ENCODE results near the gene PMPCB. TPM values are rescaled to one million over a fixed set of nuclear protein-coding genes. Genes with fewer than 3 reads are reported as not detected.

PMPCB gene
- polyA plus RNA-seq, 3 donors: 42.8 to 50.8 (median 44.9) TPM

DNA sequence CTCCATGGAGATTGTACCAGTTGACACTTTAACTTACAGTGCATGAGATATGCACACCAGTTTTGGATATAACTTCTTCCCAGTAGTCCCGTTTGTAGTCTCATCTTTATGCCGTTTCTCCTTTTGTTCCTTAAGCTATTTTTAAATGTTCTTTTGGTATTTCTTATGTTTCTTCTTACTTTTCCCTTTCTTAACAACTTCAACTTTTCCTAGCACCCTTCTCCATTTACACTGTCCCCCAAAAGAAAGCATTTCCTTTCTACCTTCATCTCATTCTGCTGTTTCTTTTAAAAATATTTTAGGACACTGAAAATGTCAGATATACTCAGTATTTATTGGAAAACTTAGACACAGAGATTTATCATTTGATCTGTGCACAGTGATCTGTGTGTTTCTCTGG, 51.7 kb downstream of the PMPCB start:
- peaks cover 33 to 55% of the 10 kb centered on the region in 2 donors for H3K4me1 ChIP-seq (ENCODE audit: control insufficient read depth in 1 of 2, insufficient read depth in 2 of 2, low read length in 2 of 2)
- H3K9ac ChIP-seq (ENCODE audit: insufficient read depth, low read length, poor library complexity, severe bottlenecking): peak overlapping the region; percentile 17
- H3K4me2 ChIP-seq (replicated peaks; ENCODE audit: extremely low read depth, low read length, poor library complexity, severe bottlenecking): peak overlapping the region; percentile 91
- H3K79me2 ChIP-seq (ENCODE audit: insufficient read depth, low read length): peaks cover 85% of the 10 kb centered on the region
- peaks cover 0 to 2% (median 0%) of the 10 kb centered on the region in 7 donors for H3K9me3 Mint-ChIP-seq
- H3K9me3 ChIP-seq (replicated peaks in 1 of 2; ENCODE audit: control insufficient read depth in 1 of 2, insufficient read depth in 1 of 2, low read length in 2 of 2): no peaks in the 10 kb centered on the region
- peak overlapping the region; percentile 58 to 96 for H3K4me3 Mint-ChIP-seq
- no peak for DNase-seq
- no peak overlapping the region for H2AFZ ChIP-seq (ENCODE audit: insufficient read depth, low read depth, low read length, poor library complexity, severe bottlenecking)
- peak overlapping the region in 6 of 7 donors; percentile 1 to 95 (median 75) for H3K27ac Mint-ChIP-seq
- H3K36me3 Mint-ChIP-seq: peaks cover 13 to 23% of the 10 kb centered on the region in 2 donors
- WGBS (ENCODE audit: insufficient coverage): no CpG with 5 or more reads among the region's 2 CpGs
- TF ChIP-seq, protein P1, sequence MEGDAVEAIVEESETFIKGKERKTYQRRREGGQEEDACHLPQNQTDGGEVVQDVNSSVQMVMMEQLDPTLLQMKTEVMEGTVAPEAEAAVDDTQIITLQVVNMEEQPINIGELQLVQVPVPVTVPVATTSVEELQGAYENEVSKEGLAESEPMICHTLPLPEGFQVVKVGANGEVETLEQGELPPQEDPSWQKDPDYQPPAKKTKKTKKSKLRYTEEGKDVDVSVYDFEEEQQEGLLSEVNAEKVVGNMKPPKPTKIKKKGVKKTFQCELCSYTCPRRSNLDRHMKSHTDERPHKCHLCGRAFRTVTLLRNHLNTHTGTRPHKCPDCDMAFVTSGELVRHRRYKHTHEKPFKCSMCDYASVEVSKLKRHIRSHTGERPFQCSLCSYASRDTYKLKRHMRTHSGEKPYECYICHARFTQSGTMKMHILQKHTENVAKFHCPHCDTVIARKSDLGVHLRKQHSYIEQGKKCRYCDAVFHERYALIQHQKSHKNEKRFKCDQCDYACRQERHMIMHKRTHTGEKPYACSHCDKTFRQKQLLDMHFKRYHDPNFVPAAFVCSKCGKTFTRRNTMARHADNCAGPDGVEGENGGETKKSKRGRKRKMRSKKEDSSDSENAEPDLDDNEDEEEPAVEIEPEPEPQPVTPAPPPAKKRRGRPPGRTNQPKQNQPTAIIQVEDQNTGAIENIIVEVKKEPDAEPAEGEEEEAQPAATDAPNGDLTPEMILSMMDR (IDR thresholded peaks at IDR 0.05): no peak
- H3K27ac ChIP-seq (ENCODE audit: low read depth in 1 of 2, low read length in 2 of 2): peak overlapping the region in 1 of 2 donors; percentile 91
- intact Hi-C loops (cut with micrococcal nuclease): no loop called here
- H3K4me3 ChIP-seq (replicated peaks in 1 of 3; ENCODE audit: low read depth in 2 of 3, low read length in 3 of 3): peak overlapping the region; percentile 74 to 96 (median 95)
- H3K36me3 ChIP-seq (replicated peaks in 1 of 2; ENCODE audit: control insufficient read depth in 1 of 2, insufficient read depth in 2 of 2, low read length in 2 of 2): peaks cover 27 to 33% of the 10 kb centered on the region in 2 donors
- H3K4me1 Mint-ChIP-seq: peaks cover 45% of the 10 kb centered on the region
- no peaks in the 10 kb centered on the region for H3K27me3 Mint-ChIP-seq (ENCODE audit: low read depth in 3 of 3)
- peaks cover 41% of the 10 kb centered on the region for H4K20me1 ChIP-seq (ENCODE audit: insufficient read depth, low read length)
- no peaks in the 10 kb centered on the region for H3K27me3 ChIP-seq (ENCODE audit: control insufficient read depth in 2 of 2, insufficient read depth in 2 of 2, low read length in 2 of 2)

GRCh38 chr7:103349805-103350204, 52.6 kb downstream of the PMPCB start:
- peaks cover 41% of the 10 kb centered on the region for H3K4me1 Mint-ChIP-seq
- H3K9me3 Mint-ChIP-seq: peaks cover 0 to 2% (median 0%) of the 10 kb centered on the region in 7 donors
- intact Hi-C loops (cut with micrococcal nuclease): no loop called here
- Histone ChIP-seq H4K20me1 (ENCODE audit: insufficient read depth, low read length) (peaks cover 42% of the 10 kb centered on the region), H2AFZ (ENCODE audit: insufficient read depth, low read depth, low read length, poor library complexity, severe bottlenecking) (no peak overlapping the region), H3K9ac (ENCODE audit: insufficient read depth, low read length, poor library complexity, severe bottlenecking) (peak overlapping the region; percentile 17), H3K27me3 (ENCODE audit: control insufficient read depth in 2 of 2, insufficient read depth in 2 of 2, low read length in 2 of 2) (no peaks in the 10 kb centered on the region), H3K36me3 (replicated peaks in 1 of 2; ENCODE audit: control insufficient read depth in 1 of 2, insufficient read depth in 2 of 2, low read length in 2 of 2) (peaks cover 32 to 42% of the 10 kb centered on the region in 2 donors), H3K9me3 (replicated peaks in 1 of 2; ENCODE audit: control insufficient read depth in 1 of 2, insufficient read depth in 1 of 2, low read length in 2 of 2) (no peaks in the 10 kb centered on the region), H3K79me2 (ENCODE audit: insufficient read depth, low read length) (peaks cover 85% of the 10 kb centered on the region), H3K4me1 (ENCODE audit: control insufficient read depth in 1 of 2, insufficient read depth in 2 of 2, low read length in 2 of 2) (peaks cover 32 to 48% of the 10 kb centered on the region in 2 donors), H3K4me2 (replicated peaks; ENCODE audit: extremely low read depth, low read length, poor library complexity, severe bottlenecking) (peak overlapping the region; percentile 91), H3K27ac (ENCODE audit: low read depth in 1 of 2, low read length in 2 of 2) (peak overlapping the region; percentile 49 to 91), H3K4me3 (replicated peaks in 1 of 3; ENCODE audit: low read depth in 2 of 3, low read length in 3 of 3) (peak overlapping the region; percentile 11 to 96 (median 36))
- no CpG with 5 or more reads among the region's 1 CpG for WGBS (ENCODE audit: insufficient coverage)
- peak overlapping the region; percentile 28 to 80 for H3K4me3 Mint-ChIP-seq
- DNase-seq: no peak
- peaks cover 19 to 31% of the 10 kb centered on the region in 2 donors for H3K36me3 Mint-ChIP-seq
- TF ChIP-seq, protein P1 (IDR thresholded peaks at IDR 0.05): no peak
- H3K27me3 Mint-ChIP-seq (ENCODE audit: low read depth in 3 of 3): no peaks in the 10 kb centered on the region
- peak overlapping the region; percentile 27 to 95 (median 84) for H3K27ac Mint-ChIP-seq

Small RNAs within 50 kb of the gene (small RNA-seq; reads per million reads assigned to genes)
- gene RPS29P16 (ENCODE audit: insufficient read length, low read depth): not detected

Other genes with a start within 250 kb of the PMPCB start
- under 1 TPM in 1 of 3 donors, not detected in 2; 0.05 TPM for gene FBXL13, start 222.6 kb upstream of the PMPCB start, polyA plus RNA-seq
- 10 to 100 TPM; 15.4 to 60.1 (median 55.1) TPM for gene ARMC10, start 222.3 kb upstream of the PMPCB start, polyA plus RNA-seq
- gene NAPEPLD, start 148.3 kb upstream of the PMPCB start, polyA plus RNA-seq: 1 to 10 TPM; 1.1 to 2.2 (median 1.6) TPM
- gene DNAJC2, start 47.3 kb downstream of the PMPCB start, polyA plus RNA-seq: 10 to 100 TPM in 1 of 3 donors, 1 to 10 TPM in 2; 5.6 to 18.6 (median 8.8) TPM
- gene PSMC2, start 50.2 kb downstream of the PMPCB start, polyA plus RNA-seq: 100 to 1,000 TPM in 2 of 3 donors, 10 to 100 TPM in 1; 61.4 to 120 (median 104) TPM
- gene SLC26A5, start 148.8 kb downstream of the PMPCB start, polyA plus RNA-seq: not detected

Measured in CD14-positive monocyte (primary cell).